SIG-M5 treated with dmso at 0.1 percent for 504 hours (cell line): ENCODE data around the gene IL20.

Experiments
- DNase-seq: peaks from one replicate; lab custom pipeline; 2025; ENCODE audit not compliant: unreplicated experiment; lab: John Stamatoyannopoulos, UW

The IL20 gene

GRCh38 chr1:206864939-206865671 is at the start of gene IL20:
TSS of gene IL20 (plus strand) at chr1:206865623. CDS start at chr1:206865853, 230 bp downstream.
- DNase-seq: peak; percentile 78

- DNase-seq: peak; percentile 19
Observed at GRCh38 chr1:206816390-206817287, 48.8 kb upstream of the IL20 start.

GRCh38 chr1:206821493-206821892 is 43.9 kb upstream of the IL20 start:
- DNase-seq: no peak

GRCh38 chr1:206823727-206824126 is 41.7 kb upstream of the IL20 start:
- DNase-seq: no peak

GRCh38 chr1:206824331-206824730 is 41.1 kb upstream of the IL20 start:
- peak; percentile 71 for DNase-seq

- DNase-seq: no peak
Observed at GRCh38 chr1:206826394-206826793, 39.0 kb upstream of the IL20 start.

GRCh38 chr1:206828061-206828460 is 37.4 kb upstream of the IL20 start:
- no peak for DNase-seq

- no peak for DNase-seq
Observed at GRCh38 chr1:206828765-206829164, 36.7 kb upstream of the IL20 start.

- DNase-seq: no peak
Observed at GRCh38 chr1:206829282-206829681, 36.1 kb upstream of the IL20 start.

- peak; percentile 85 for DNase-seq
Observed at GRCh38 chr1:206829875-206830274, 35.5 kb upstream of the IL20 start.

- DNase-seq: peak; percentile 35
Observed at GRCh38 chr1:206831650-206832049, 33.8 kb upstream of the IL20 start.

GRCh38 chr1:206832352-206832880 is 33.0 kb upstream of the IL20 start:
- DNase-seq: peak; percentile 55

GRCh38 chr1:206833106-206833680 is 32.2 kb upstream of the IL20 start:
- peak; percentile 97 for DNase-seq

GRCh38 chr1:206833801-206834200 is 31.6 kb upstream of the IL20 start:
- no peak for DNase-seq

- no peak for DNase-seq
Observed at GRCh38 chr1:206834217-206834616, 31.2 kb upstream of the IL20 start.

GRCh38 chr1:206834711-206835110 is 30.7 kb upstream of the IL20 start:
- DNase-seq: peak; percentile 96

GRCh38 chr1:206835186-206835585 is 30.2 kb upstream of the IL20 start:
- DNase-seq: no peak

- no peak for DNase-seq
Observed at GRCh38 chr1:206836111-206836510, 29.3 kb upstream of the IL20 start.

- no peak for DNase-seq
Observed at GRCh38 chr1:206839006-206839560, 26.3 kb upstream of the IL20 start.

- no peak for DNase-seq
Observed at GRCh38 chr1:206839857-206840256, 25.6 kb upstream of the IL20 start.
